ES-I3 (cell line): Measurements from ENCODE around the gene SERGEF.

Experiments used
- H3K36me3 ChIP-seq: 2 replicates; pipeline ENCODE4 v1.6.1; 2013; ENCODE audit warnings: mild to moderate bottlenecking, low read length, control low read depth, moderate library complexity; ENCODE audit not compliant: insufficient read depth
- H3K4me1 ChIP-seq: 2 replicates; pipeline ENCODE4 v1.6.1; 2013; ENCODE audit warnings: mild to moderate bottlenecking, control low read depth, low read length; ENCODE audit not compliant: insufficient read depth
- H3K9ac ChIP-seq: 2 replicates; pipeline ENCODE4 v1.6.1; 2013; ENCODE audit warnings: low read depth, mild to moderate bottlenecking, low read length, moderate library complexity
- H3K9me3 ChIP-seq: 2 replicates; pipeline ENCODE4 v1.6.1; 2013; ENCODE audit warnings: mild to moderate bottlenecking, low read length, moderate library complexity; ENCODE audit not compliant: control insufficient read depth, insufficient read depth

The SERGEF gene

DNA sequence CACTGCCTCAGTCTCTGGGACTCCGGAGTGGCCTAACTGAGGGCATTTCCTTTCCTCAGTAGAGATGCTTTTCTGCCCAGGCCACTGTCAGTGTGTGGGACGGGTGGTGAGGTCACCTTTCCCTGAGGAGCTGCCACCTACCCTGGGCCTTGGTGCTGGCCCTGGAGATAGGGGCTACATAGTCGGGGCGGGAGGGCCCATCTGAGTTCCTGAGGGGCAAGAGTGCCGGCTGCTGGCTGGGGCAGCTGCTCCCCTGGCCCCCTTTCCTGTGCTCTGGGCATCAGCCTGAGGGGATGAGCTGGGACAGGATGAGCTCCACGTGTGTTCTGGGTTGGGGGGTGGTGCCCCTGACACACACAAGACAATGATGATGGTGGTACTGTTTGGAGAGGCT lies 272.9 kb downstream of the SERGEF start:
- H3K9me3 ChIP-seq = no peaks in the 10 kb centered on the region
- H3K4me1 ChIP-seq = peaks cover 10% of the 10 kb centered on the region
- no peak overlapping the region for H3K9ac ChIP-seq
- no peaks in the 10 kb centered on the region for H3K36me3 ChIP-seq

DNA sequence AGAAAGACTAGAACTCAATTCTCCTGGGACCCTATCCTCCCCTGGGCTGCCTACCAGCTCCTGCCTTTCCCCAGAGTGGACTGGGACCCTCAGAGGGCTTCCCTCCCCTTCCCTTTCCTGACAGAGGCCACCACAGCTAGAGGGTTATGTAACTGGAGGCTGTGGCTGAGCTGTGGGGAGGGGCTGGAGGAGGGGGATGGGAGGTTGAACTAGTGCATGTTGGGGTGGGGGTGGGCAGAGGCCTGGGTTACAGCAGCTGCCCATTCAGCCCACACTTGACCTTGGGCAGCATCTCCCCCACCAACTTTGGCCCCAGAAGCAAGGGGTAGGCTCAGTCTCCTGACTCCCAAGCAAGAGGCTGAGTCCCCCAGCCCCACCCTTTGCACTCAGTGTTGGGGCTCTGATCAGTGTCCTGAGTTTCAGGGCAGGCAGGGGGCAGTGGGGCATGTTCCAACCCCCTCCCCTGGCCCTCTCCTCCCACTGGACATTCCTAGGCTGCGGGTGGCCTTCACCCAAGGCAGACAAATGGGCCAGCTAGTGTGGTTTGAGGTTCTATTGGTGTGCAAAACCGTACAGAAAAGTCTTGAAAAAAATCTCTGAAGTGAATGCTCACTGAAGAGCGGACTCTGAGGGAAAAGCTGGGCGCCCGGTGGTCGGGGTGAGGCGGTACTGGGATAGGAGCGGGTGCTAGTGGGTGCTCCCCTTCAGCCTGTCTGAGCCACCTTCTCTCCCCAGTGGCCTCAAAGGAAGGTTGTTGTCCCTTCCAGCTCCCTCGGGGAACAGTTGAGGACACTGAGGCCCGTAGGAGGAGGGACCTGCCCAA lies 274.5 kb downstream of the SERGEF start:
- peaks cover 10% of the 10 kb centered on the region for H3K4me1 ChIP-seq
- H3K9me3 ChIP-seq = no peaks in the 10 kb centered on the region
- no peak overlapping the region; the same call in 1 of the 2 replicates for H3K9ac ChIP-seq
- no peaks in the 10 kb centered on the region for H3K36me3 ChIP-seq
